HG03469 (cell line): Measurements from ENCODE around the gene WTAP.
"Not testable (repeated sequence)": the region's sequence is repeated elsewhere in the genome, so short reads cannot be mapped to it uniquely, and the experiment has no call there.

Experiments used
- ATAC-seq: cut with Tn5 transposase; IDR thresholded peaks from one replicate; pipeline ENCODE4 v1.9.1; 2021; ENCODE audit warnings: mild to moderate bottlenecking, moderate library complexity, moderate number of reproducible peaks; ENCODE audit not compliant: unreplicated experiment

WTAP gene

GRCh38 chr6:159727717-159728445, 575 bp downstream of the WTAP start:
- ATAC-seq = peak; percentile 19

GRCh38 chr6:159728531-159728964, 1.2 kb downstream of the WTAP start:
- ATAC-seq = no peak

GRCh38 chr6:159729598-159730331, 2.5 kb downstream of the WTAP start:
- peak; percentile 20 for ATAC-seq

GRCh38 chr6:159730332-159730676, 3.0 kb downstream of the WTAP start:
- no peak for ATAC-seq

- ATAC-seq = not testable (repeated sequence)
These were observed 5.2 kb downstream of the WTAP start for GRCh38 chr6:159732550-159732949.

GRCh38 chr6:159733395-159733794, 6.1 kb downstream of the WTAP start:
- ATAC-seq = not testable (repeated sequence)

- no peak for ATAC-seq
These were observed 9.6 kb downstream of the WTAP start for GRCh38 chr6:159736908-159737307.

- ATAC-seq = no peak
These were observed 12.0 kb downstream of the WTAP start for GRCh38 chr6:159739341-159739740.

- no peak for ATAC-seq
These were observed 14.9 kb downstream of the WTAP start for GRCh38 chr6:159742165-159742564.

GRCh38 chr6:159745081-159745480, 17.8 kb downstream of the WTAP start:
- no peak for ATAC-seq

- ATAC-seq = no peak
These were observed 19.5 kb downstream of the WTAP start for GRCh38 chr6:159746759-159747158.

- ATAC-seq = not testable (repeated sequence)
These were observed 20.8 kb downstream of the WTAP start for GRCh38 chr6:159748127-159748526.

- ATAC-seq = no peak
These were observed 24.1 kb downstream of the WTAP start for GRCh38 chr6:159751448-159751847.

GRCh38 chr6:159753081-159753872, 26.0 kb downstream of the WTAP start:
- no peak for ATAC-seq

GRCh38 chr6:159754401-159754800, 27.1 kb downstream of the WTAP start:
- ATAC-seq = no peak

GRCh38 chr6:159754959-159755914, 27.9 kb downstream of the WTAP start:
- no peak for ATAC-seq

GRCh38 chr6:159756508-159756907, 29.2 kb downstream of the WTAP start:
- ATAC-seq = no peak

- no peak for ATAC-seq
These were observed 31.0 kb downstream of the WTAP start for GRCh38 chr6:159758031-159759001.

- no peak for ATAC-seq
These were observed 32.3 kb downstream of the WTAP start for GRCh38 chr6:159759645-159760044.
